ENCODE results near the gene HMG20A. TPM values are rescaled to one million over a fixed set of nuclear protein-coding genes. Genes with fewer than 3 reads are reported as not detected.

HMG20A gene
- total RNA-seq, 2 donors from 2014 or later = 33.5 to 36.3 TPM

DNA sequence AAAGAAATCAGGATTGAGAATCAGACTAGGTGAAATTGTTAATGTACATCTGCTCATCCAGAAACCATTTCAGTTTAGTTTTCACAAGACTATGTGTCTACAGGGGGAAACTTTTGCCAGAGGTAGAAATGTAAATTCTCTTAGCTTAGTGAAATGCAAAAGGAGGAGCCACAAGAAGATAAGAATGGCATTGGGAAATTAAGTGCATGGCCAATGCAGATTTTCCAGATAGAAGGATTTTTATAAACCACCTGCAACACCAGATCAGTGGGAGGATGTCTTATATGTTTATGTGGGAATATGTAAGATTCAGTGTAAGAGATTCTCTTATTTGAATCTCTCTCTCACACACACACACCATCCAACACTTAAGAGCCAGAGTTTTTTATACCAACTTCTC lies 67.2 kb downstream of the HMG20A start:
- no peak for ATAC-seq
- intact Hi-C loops (cut with DNase I) = no loop called here

DNA sequence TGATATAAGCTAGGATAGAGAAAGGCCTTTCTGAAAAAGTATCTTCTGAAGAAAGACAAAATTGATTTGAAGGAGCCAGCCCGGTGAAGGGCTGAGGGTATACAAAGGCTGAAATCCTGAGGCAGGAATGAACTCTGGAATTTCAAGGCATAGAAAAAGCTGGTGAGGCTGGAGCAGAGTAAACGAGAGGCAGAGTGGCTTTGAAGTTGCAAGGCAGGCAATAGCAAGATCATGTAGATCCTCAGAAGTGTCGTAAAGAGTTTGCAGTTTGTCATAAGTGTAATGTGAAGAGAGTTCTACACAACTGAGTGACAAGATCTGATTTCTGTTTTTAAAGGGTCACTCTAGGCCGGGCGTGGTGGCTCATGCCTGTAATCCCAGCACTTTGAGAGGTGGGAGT lies 69.0 kb downstream of the HMG20A start:
- ATAC-seq (no peak), DNase-seq (no peak)
- intact Hi-C loops (cut with DNase I) = loop anchor here in 1 of 2 donors (10.0 kb wide), 1 partner anchor 75 kb away; no protein-coding TSS in a partner anchor

More for the DNA sequence above, 67.2 kb downstream of the HMG20A start:
- no peak for DNase-seq

DNA sequence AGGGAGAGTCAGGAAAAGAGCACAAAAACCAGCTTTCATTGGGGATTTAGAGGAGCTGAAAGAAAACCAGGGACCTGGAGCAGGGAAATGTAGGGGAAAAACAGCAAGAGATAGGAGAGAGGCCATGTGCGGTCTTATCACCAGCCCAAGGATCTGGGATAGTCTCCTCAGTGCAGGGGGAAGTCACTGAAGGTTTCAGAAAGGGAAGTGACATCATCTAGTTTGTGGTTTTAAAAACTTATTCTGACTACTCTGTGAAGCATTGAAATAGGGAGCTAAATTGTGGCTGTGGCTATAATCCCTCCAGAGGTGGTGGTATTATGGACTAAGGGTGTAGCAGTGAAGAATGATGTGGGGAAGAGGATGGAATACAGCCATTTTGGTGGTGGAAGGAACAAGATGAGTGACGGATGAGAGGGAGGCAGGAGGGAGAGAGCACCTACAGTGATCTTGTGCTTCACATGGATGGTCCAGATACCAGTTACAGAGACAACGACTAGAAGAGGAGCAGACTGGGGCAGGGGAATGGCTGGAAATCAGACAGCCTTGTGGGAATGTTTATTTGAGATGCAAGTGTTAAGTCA lies 72.7 kb downstream of the HMG20A start:
- intact Hi-C loops (cut with DNase I) = loop anchor here in 1 of 2 donors (10.0 kb wide), 1 partner anchor 79 kb away; no protein-coding TSS in a partner anchor
- no peak for DNase-seq
- ATAC-seq = no peak

DNA sequence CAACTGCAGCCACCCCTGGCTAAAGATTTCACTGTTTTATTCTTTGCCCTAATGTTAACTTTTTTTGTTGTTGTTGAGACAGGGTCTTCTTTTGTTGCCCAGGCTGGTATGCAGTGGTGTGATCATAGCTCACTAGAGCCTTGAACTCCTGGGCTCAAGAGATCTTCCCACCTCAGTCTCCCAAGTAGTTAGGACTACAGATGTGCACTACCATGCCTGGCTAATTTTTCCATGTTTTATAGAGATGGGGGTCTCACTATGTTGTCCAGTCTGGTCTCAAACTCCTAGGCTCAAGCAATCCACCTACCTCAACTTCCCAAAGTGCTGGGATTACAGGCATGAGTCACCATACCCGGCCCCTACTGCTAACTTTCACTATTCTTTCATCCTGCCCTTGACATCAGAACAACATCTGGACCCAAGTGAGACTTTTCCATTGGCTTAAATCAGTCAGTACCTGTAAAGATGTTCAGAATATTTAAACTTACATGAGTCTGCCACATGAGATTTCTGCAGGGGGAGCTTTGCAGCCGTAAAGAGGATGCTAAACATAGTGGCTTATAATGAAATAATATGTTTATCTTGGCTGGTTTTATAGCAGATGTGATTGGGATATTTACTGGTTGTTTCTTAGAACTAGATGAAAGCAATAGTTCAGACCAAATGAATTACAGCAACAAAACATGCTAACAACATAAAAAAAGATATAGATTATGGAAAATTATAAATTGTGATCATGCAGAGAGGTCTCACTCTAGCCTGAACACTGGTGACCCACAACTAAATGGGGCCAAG lies 73.6 kb downstream of the HMG20A start:
- intact Hi-C loops (cut with DNase I) = loop anchor here in 1 of 2 donors (10.0 kb wide), 1 partner anchor 79 kb away; no protein-coding TSS in a partner anchor
- no peak for DNase-seq
- ATAC-seq = no peak

DNA sequence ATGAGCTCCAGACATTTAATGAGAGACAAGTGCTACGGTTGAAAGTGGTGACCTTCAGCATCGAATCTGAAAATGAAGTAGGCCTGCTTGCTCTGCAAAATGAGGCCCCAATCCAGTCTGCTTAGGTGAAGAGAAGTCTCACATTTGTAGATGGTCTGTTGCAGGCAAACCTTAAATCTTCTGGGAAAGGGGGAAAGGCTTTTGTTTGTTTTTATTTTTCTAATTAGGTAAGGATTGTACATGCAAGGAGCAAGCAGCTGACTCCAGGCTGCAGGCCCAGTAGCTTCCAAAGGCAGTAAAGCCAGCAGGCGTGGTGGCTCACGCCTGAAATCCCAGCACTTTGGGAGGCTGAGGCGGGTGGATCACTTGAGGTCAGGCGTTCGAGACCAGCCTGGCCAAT lies 74.3 kb downstream of the HMG20A start:
- DNase-seq (no peak), ATAC-seq (no peak)
- intact Hi-C loops (cut with DNase I) = loop anchor here (5.0 to 10.0 kb wide), 4 partner anchors 47 to 378 kb away; partner anchors contain the start of genes HMG20A (in 1 of the 2) and PEAK1 (in 1 of the 2)

DNA sequence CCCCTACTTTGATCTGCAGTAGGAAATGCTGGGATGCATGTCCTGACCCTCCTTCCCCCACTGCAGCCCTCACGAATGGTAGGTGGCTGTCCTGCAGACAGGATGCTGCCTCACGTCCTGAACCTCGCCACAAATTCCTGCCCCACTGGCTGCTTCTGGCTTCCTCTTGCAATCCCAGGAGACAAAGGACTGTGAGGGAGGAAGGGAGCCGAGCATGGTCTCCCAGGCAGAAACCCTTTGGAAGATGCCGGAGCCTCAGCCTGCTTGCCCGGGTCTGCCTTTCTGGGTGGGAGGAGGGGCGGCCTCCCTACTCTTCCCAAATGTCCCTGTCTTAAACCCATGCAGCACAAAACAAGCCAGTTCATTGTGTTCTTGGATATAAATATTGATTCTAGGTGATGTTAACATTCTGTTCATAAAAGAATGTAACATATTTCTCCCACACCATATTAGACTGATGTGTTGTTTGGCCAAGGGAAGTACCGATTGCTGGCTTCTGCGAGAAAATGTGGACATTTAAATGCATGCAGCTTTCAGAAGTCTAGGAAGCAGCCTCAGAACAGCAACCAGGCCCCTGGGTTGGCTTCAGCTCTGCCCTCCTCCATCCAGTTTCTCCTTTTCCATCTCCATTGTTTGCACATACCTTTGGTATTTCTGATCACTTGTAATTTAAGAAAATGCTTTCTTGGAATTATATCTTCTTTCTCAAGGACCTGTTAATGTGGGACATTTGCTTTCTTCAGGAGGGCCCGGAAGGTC lies 75.3 kb downstream of the HMG20A start:
- ATAC-seq (peak in 1 of 2 donors; percentile 1), DNase-seq (peak; percentile 30)
- intact Hi-C loops (cut with DNase I) = loop anchor here (5.0 to 10.0 kb wide), 4 partner anchors 46 to 379 kb away; partner anchors contain the start of genes HMG20A (in 1 of the 2) and PEAK1 (in 1 of the 2)

DNA sequence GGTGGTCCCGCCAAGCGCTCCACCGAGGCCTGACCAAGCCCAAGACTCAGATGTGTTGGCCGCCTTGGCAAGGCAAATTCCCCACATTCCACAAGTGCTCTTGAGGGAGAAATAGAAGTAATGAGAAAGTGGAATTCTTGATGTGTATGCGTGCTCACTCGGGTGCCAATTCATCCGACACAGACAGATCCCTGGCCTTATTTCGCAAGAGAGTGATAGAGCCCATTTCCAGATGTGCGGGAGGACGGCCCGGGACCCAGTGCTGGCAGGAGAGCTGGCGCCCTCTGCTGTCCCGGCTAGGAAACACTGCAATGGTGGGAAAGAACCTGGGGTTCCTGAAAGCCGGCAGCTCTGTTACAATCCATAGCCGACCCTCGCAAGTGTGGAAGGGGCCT lies 76.0 kb downstream of the HMG20A start:
- DNase-seq (peak; percentile 90), ATAC-seq (peak; percentile 86 to 89)
- intact Hi-C loops (cut with DNase I) = loop anchor here (5.0 to 10.0 kb wide), 4 partner anchors 46 to 379 kb away; partner anchors contain the start of genes HMG20A (in 1 of the 2) and PEAK1 (in 1 of the 2)

DNA sequence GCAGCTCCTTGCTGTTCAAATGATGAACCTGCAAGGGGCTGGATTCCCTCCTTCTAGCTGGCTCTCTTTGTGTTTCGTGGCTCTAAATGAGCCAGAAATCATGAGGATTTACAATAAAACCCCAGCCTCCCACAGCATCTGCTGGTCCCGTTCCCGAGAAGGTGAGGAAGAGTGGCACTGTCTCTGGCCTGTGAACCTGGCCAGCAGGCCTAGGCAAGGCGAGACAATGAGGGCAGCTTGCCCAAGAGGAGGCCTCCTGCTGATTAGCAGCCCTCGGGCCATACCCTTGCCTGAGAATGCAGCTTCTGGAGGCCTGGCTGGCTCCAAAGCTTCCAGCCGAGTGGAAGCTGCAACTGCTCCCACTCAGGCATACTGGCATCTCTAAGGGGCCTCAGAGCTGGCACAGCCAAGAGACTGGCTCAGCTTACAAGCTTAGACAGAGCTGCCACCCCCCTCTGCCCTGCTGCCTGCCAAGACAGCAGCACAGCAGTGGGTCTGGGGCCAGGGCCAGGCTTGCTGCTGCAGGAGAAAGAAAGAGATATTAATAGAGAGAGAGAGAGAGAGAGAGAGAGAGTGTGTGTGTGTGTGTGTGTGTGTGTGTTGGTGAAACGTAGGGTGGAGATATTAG lies 76.5 kb downstream of the HMG20A start:
- intact Hi-C loops (cut with DNase I) = loop anchor here (5.0 to 10.0 kb wide), 4 partner anchors 45 to 380 kb away; partner anchors contain the start of genes HMG20A (in 1 of the 2) and PEAK1 (in 1 of the 2)
- DNase-seq (peak; percentile 79), ATAC-seq (peak; percentile 89 to 93)

DNA sequence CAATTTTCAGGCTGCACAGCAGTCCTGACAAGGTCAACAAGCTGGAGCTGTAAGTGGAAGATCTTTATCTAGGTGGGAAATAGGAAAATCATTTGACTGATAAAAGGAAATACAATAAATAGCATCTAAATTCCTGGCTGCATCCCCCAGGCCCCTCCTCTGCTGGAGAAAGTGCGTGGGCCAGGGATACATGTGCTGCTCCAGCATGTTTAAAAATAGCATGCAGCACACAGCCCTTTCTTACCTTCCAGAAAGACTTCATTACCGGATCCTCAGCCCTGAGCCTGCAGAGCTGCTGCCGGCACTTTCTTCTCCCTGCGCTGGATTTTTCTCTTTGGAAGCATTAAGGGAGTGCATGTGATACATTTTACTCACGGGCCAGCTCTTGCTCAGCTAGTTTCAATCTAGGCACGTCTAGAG lies 77.3 kb downstream of the HMG20A start:
- DNase-seq = no peak
- intact Hi-C loops (cut with DNase I) = loop anchor here (5.0 to 10.0 kb wide), 4 partner anchors 44 to 381 kb away; partner anchors contain the start of genes HMG20A (in 1 of the 2) and PEAK1 (in 1 of the 2)
- ATAC-seq = peak; percentile 50 to 52

DNA sequence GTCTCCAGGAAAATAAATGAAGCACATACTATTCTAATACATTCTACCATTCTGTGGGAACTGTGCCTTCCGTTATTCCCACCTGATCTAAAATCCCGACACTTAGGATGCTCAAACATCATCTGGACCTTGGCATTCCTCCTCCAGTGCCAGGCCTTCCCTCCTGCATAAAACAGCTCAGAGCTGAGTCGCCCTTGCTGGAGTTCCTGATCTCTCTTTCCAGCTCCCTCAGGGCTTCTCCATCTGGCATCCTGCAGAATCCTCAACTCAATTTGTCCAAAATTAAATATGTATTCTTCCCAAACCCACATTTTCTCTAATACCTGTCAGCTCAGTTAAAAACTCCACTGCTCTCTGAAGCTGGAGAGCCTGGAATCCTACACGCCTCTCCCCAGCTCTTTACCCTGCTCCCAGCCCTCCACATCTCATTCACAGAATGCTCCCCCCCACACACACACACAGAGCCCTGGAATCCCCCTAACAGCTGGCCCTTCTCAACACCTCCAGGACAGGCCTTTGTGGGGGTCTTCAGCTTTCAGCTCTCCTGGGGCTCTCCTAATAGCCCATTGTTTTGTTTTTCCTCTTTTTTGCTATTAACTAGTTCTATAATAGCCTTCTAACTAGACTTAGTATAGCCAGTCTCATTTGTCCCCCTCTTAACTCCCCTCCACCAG lies 78.5 kb downstream of the HMG20A start:
- ATAC-seq (no peak), DNase-seq (no peak)
- intact Hi-C loops (cut with DNase I) = loop anchor here (5.0 to 10.0 kb wide), 4 partner anchors 43 to 382 kb away; partner anchors contain the start of genes HMG20A (in 1 of the 2) and PEAK1 (in 1 of the 2)

DNA sequence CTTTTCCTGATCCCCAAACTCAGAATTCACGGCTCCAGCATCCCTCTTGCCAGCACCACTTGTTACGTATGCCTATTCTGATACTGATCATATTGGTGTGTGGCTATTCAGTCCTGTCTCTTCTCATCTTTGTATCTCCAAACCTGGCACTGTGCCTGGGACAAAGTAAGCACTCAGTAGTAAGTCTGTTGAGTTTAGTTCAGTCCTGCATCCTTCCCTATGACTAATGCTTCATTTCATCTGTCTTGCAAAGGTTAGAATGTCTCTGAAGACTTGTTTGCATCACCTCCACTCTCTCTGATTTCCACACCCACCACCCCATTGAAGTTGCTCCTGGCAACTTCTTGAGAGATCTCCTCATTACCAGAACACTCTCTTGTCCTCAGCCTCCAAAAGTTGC lies 80.3 kb downstream of the HMG20A start:
- intact Hi-C loops (cut with DNase I) = no loop called here
- no peak for ATAC-seq
- DNase-seq = no peak

DNA sequence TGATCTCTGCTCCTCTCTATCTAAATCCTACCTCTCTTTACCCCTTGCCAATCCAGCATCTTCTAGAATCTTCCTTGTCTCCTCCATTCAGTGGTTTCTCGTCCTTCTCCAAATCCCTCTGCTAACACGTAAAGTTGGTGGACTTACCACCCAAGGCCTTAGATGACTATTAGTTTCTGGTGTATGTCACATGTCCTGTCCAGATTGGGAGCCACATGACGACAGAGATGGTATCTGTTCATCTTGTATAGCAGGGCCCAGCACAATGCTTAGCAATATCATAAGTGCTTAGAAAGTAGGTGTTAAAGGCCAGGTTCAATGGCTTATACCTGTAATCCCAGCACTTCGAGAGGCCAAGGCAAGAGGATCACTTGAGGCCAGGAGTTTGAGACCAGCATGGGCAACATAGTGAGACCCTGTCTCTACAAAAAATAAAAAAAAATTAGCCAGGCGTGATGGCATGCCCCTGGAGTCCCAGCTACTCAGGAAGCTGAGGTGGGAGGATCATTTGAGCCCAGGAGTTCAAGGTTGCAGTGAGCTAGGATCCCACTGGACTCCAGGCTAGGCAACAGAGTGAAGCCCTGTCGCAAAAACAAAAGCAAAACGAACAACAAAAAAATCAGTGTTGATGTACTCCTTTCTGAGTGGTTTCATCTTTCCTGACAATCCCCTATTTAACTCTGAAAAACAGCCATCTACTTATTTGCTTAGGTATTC lies 81.8 kb downstream of the HMG20A start:
- intact Hi-C loops (cut with DNase I) = no loop called here
- ATAC-seq (no peak), DNase-seq (no peak)

DNA sequence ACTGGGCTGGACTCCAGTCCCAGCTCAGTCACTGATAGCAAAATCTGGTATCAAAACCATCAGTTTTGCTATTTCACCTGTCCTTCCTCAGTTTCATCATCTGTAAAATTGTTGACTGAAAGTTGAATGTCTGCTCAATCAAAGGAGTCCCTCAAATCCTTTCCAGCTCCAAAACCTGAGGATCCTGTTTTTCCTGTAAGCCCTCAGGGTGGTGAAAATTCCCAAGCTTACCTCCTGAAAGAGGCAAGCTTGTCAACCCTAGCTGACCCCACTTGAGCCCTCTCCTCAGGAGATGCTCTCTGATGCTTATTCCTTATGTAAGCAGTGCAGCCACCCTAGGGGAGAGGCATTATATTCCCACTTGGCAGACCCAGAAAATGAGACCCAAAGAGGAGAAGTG lies 82.6 kb downstream of the HMG20A start:
- no peak for ATAC-seq
- intact Hi-C loops (cut with DNase I) = no loop called here
- DNase-seq = no peak

DNA sequence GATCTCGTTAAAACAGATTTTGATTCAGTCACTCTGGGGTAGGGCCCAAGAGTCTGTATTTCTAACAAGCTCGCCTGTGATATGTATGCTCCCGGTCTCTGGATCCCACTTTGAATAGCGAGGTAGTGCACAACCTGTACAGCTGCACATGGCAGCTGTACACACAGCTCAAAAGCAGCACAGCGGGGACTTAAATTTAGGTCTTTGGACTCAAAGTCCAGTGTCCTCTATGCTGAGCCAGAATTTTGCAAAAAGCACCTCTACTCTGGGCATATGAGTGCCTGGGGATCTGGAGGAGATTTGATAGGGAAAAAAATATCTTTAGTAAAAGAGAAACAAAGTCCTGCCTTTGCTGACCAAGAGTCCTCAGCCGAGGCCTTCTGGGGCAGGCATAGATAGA lies 83.1 kb downstream of the HMG20A start:
- DNase-seq (no peak), ATAC-seq (no peak)
- intact Hi-C loops (cut with DNase I) = no loop called here

DNA sequence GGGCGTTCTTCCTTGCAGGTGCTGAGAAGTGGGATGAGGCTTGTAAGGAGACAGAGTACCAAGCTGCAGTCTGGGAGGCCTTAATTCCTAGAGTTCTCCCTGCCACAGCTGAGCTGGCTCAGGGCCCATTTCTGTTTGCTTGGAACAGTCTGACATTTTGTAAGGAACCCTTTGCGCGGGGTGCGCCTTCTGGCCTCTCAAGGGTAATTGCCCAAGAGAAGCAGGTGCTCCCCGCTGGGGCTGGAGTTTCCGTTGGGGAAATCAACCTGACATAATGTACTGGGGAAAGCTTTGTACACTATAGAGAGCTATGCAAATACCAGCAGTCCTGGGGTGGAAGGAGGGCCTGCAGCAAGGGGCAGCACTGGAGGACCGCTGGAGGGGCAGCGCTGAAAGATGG lies 83.6 kb downstream of the HMG20A start:
- ATAC-seq (no peak), DNase-seq (no peak)

DNA sequence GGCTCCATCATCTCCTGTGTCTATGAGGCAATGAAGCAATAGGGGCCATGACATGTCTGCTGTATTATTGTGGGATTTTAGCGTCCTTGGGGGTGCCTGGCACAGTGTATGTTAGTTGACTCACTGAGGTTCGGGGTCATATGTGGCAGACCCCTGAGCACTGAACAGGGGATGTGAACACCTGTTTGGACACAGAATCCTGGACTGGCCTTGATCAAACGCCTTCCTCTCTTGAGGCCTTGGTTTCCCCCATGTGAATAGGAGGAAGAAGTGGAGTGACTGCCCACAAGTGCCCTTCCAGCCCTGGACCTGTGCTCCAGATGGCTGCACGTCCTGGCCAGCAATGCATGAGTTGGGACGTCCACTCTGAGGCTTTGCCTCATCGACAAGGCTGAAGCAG lies 84.2 kb downstream of the HMG20A start:
- ATAC-seq = no peak
- DNase-seq = no peak
- intact Hi-C loops (cut with DNase I) = no loop called here

More for the DNA sequence above, 83.6 kb downstream of the HMG20A start:
- intact Hi-C loops (cut with DNase I) = no loop called here

DNA sequence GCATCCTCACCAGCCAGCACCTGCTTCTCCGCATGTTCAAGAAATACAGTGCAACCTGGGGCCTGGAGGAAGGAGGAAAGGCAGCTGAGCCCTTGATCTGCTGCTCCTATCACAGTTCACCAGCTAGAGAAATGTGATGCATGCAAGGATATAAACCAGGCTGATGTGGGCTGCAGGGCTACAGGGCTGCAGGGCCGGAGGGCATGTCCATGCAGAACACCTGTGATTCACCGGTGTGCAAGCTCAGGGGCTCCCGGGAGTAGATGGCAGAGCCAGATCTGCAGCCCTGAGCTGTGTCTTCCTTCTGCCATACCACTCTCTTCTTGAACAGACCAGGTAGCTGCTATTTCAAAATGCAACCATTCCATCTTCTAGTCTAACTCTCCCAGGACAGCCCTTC lies 84.9 kb downstream of the HMG20A start:
- ATAC-seq = no peak
- intact Hi-C loops (cut with DNase I) = no loop called here
- no peak for DNase-seq

All from left cardiac atrium (tissue), 4 donors.